CD14-positive monocyte (primary cell): ENCODE measurements around the gene TRAPPC8. TPM values are rescaled to one million over a fixed set of nuclear protein-coding genes. Genes with fewer than 3 reads are reported as not detected.
"Not testable (repeated sequence)": the region's sequence is repeated elsewhere in the genome, so short reads cannot be mapped to it uniquely, and the experiment has no call there.

Source experiments
- DNase-seq, 3 donors: peaks; one replicate each; pipeline ENCODE4 v3.0.0-alpha.2; 2011 to 2022
- H2AFZ ChIP-seq: 2 replicates; pipeline ENCODE4 v1.6.0; 2012; ENCODE audit warnings: mild to moderate bottlenecking, low read depth, low read length, inconsistent platforms; ENCODE audit not compliant: insufficient read depth, poor library complexity, severe bottlenecking
- H3K27ac ChIP-seq, 2 donors: 1 replicate in 1 of 2; 2 replicates in 1 of 2; pipeline ENCODE4 v1.5.1; 2012 to 2013; ENCODE audit warnings: low read length in 2 of 2, control low read depth in 1 of 2, inconsistent platforms in 1 of 2, low read depth in 1 of 2, mild to moderate bottlenecking in 1 of 2
- H3K27me3 ChIP-seq, 2 donors: one replicate each; pipeline versions ENCODE4 v1.6.0 to v1.6.1; 2011 to 2013; ENCODE audit warnings: low read length in 2 of 2; ENCODE audit not compliant: control insufficient read depth in 2 of 2, insufficient read depth in 2 of 2
- H3K36me3 ChIP-seq, 2 donors: replicated peaks in 1 of 2; 1 replicate in 1 of 2; 2 replicates in 1 of 2; pipeline versions ENCODE4 v1.5.1 to v1.6.1; 2012 to 2013; ENCODE audit warnings: low read length in 2 of 2, control low read depth in 1 of 2, inconsistent platforms in 1 of 2, mild to moderate bottlenecking in 1 of 2; ENCODE audit not compliant: insufficient read depth in 2 of 2, control insufficient read depth in 1 of 2
- H3K4me1 ChIP-seq, 2 donors: 1 replicate in 1 of 2; 2 replicates in 1 of 2; pipeline versions ENCODE4 v1.5.1 to v1.6.1; 2012 to 2013; ENCODE audit warnings: low read length in 2 of 2, control low read depth in 1 of 2, inconsistent platforms in 1 of 2, mild to moderate bottlenecking in 1 of 2, moderate library complexity in 1 of 2; ENCODE audit not compliant: insufficient read depth in 2 of 2, control insufficient read depth in 1 of 2
- H3K4me2 ChIP-seq: replicated peaks from 2 replicates; pipeline ENCODE3; 2012; ENCODE audit warnings: low read length, moderate library complexity, mild to moderate bottlenecking; ENCODE audit not compliant: poor library complexity, severe bottlenecking; ENCODE audit errors: extremely low read depth
- H3K4me3 ChIP-seq, 3 experiments: fragments of 200-600 bp in 1 of 3; sonication (generic) in 1 of 3; replicated peaks in 1 of 3; 1 replicate in 2 of 3; 2 replicates in 1 of 3; pipeline ENCODE4 v1.5.1; 2011 to 2013; ENCODE audit warnings: low read length in 3 of 3, mild to moderate bottlenecking in 3 of 3, control low read depth in 2 of 3, low read depth in 2 of 3, inconsistent platforms in 1 of 3, moderate library complexity in 1 of 3
- H3K79me2 ChIP-seq: 2 replicates; pipeline ENCODE4 v1.6.0; 2012; ENCODE audit warnings: mild to moderate bottlenecking, control low read depth, inconsistent platforms, low read length, moderate library complexity; ENCODE audit not compliant: insufficient read depth
- H3K9ac ChIP-seq: 2 replicates; pipeline ENCODE4 v1.6.0; 2017; ENCODE audit warnings: low read length, mild to moderate bottlenecking; ENCODE audit not compliant: insufficient read depth, poor library complexity, severe bottlenecking
- H3K9me3 ChIP-seq, 2 donors: replicated peaks in 1 of 2; 1 replicate in 1 of 2; 2 replicates in 1 of 2; pipeline versions ENCODE4 v1.5.1 to v1.6.1; 2012 to 2013; ENCODE audit warnings: low read length in 2 of 2, control low read depth in 1 of 2; ENCODE audit not compliant: control insufficient read depth in 1 of 2, insufficient read depth in 1 of 2
- H4K20me1 ChIP-seq: 2 replicates; pipeline ENCODE4 v1.6.0; 2012; ENCODE audit warnings: mild to moderate bottlenecking, low read length, control low read depth, moderate library complexity; ENCODE audit not compliant: insufficient read depth
- H3K27ac Mint-ChIP-seq, 7 donors: one replicate each; pipeline ENCODE4 v1.8.0; 2020; ENCODE audit warnings: mild to moderate bottlenecking in 7 of 7, mixed read lengths in 7 of 7, moderate library complexity in 6 of 7, inconsistent platforms in 2 of 7
- H3K27me3 Mint-ChIP-seq, 3 donors: one replicate each; pipeline ENCODE4 v1.8.0; 2021 to 2022; ENCODE audit warnings: low read depth in 3 of 3, mild to moderate bottlenecking in 3 of 3, mixed read lengths in 3 of 3, moderate library complexity in 3 of 3, inconsistent platforms in 1 of 3
- H3K36me3 Mint-ChIP-seq, 2 donors: one replicate each; pipeline ENCODE4 v1.8.0; 2020; ENCODE audit warnings: mixed read lengths in 2 of 2, inconsistent platforms in 1 of 2, mild to moderate bottlenecking in 1 of 2
- H3K4me1 Mint-ChIP-seq: one replicate; pipeline ENCODE4 v1.8.0; 2020; ENCODE audit warnings: mild to moderate bottlenecking, mixed read lengths
- H3K4me3 Mint-ChIP-seq, 2 donors: one replicate each; pipeline ENCODE4 v1.8.0; 2020; ENCODE audit warnings: mild to moderate bottlenecking in 2 of 2, mixed read lengths in 2 of 2, moderate library complexity in 1 of 2
- H3K9me3 Mint-ChIP-seq, 7 donors: one replicate each; pipeline ENCODE4 v1.8.0; 2020 to 2022; ENCODE audit warnings: mixed read lengths in 7 of 7, mild to moderate bottlenecking in 6 of 7, moderate library complexity in 6 of 7, inconsistent platforms in 2 of 7
- CTCF ChIP-seq: fragments of 200-600 bp; IDR thresholded peaks from one replicate; pipeline ENCODE4 v1.8.0; 2022; ENCODE audit warnings: antibody characterized with exemption, mild to moderate bottlenecking
- WGBS: methylation state at CpG from one replicate; pipeline ENCODE4 v1.1.5; 2013; ENCODE audit warnings: missing lambda C conversion rate; ENCODE audit not compliant: insufficient coverage; 5-methylcytosine and 5-hydroxymethylcytosine counted together
- intact Hi-C, 2 donors: fragments of 100-400 bp; cut with micrococcal nuclease; formaldehyde crosslinking; loops; one replicate each; pipeline versions ENCODE4 v1.15.0 to v1.15.1; 2023
- polyA plus RNA-seq, 3 donors: library from polyadenylated mRNA; depleted of rRNA in 1 of 3; unstranded in 2 of 3; stranded (reverse) in 1 of 3; fragments of 300-500 nt in 2 of 3; fragments of >200 nt in 1 of 3; fragmentation: Illumina TruSeq in 2 of 3; gene quantifications; 1 replicate in 2 of 3; 2 replicates in 1 of 3; pipeline ENCODE4 v1.2.3, GENCODE V29; 2012 to 2021

The TRAPPC8 gene
- polyA plus RNA-seq, 3 donors = 16.2 to 52.7 (median 22.1) TPM

- H3K4me3 ChIP-seq = no peak overlapping the region
- no peaks in the 10 kb centered on the region for H3K27me3 ChIP-seq
- H3K4me2 ChIP-seq = no peak overlapping the region
- H3K9me3 Mint-ChIP-seq = no peaks in the 10 kb centered on the region
- H3K9ac ChIP-seq = no peak overlapping the region
- DNase-seq = no peak
- intact Hi-C loops = no loop called here
- peaks cover 59 to 85% of the 10 kb centered on the region in 2 donors for H3K36me3 ChIP-seq
- H3K9me3 ChIP-seq = no peaks in the 10 kb centered on the region
- peaks cover 5% of the 10 kb centered on the region for H3K4me1 Mint-ChIP-seq
- H4K20me1 ChIP-seq = peaks cover 91% of the 10 kb centered on the region
- H3K27ac Mint-ChIP-seq = no peak overlapping the region
- peaks cover 93% of the 10 kb centered on the region for H3K79me2 ChIP-seq
- H2AFZ ChIP-seq = no peak overlapping the region
- TF ChIP-seq CTCF = no peak
- H3K4me3 Mint-ChIP-seq = no peak overlapping the region
- H3K27ac ChIP-seq = no peak overlapping the region
- H3K4me1 ChIP-seq = peaks cover 0 to 4% of the 10 kb centered on the region in 2 donors
- no peaks in the 10 kb centered on the region for H3K27me3 Mint-ChIP-seq
- peaks cover 33 to 77% of the 10 kb centered on the region in 2 donors for H3K36me3 Mint-ChIP-seq
Measured at GRCh38 chr18:31929273-31929672, 13.7 kb downstream of the TRAPPC8 start.

GRCh38 chr18:31926988-31927387 is 15.9 kb downstream of the TRAPPC8 start:
- intact Hi-C loops, H3K9me3 Mint-ChIP-seq, H3K4me2 ChIP-seq, H3K4me3 Mint-ChIP-seq, H3K4me1 ChIP-seq, H2AFZ ChIP-seq, H3K27me3 Mint-ChIP-seq, H3K4me1 Mint-ChIP-seq, H3K27ac ChIP-seq, H3K4me3 ChIP-seq, H3K9me3 ChIP-seq, DNase-seq, H3K27me3 ChIP-seq, H3K9ac ChIP-seq: not testable (repeated sequence)
- H3K27ac Mint-ChIP-seq = peak overlapping the region in 1 of 7 donors; percentile 15
- Histone ChIP-seq H3K36me3 (peaks cover 70 to 94% of the 10 kb centered on the region in 2 donors), H3K79me2 (peaks cover 92% of the 10 kb centered on the region), H4K20me1 (peaks cover 92% of the 10 kb centered on the region)
- 100% methylated on average over 3 of the region's 5 CpGs for WGBS
- H3K36me3 Mint-ChIP-seq = peaks cover 39 to 91% of the 10 kb centered on the region in 2 donors
